Dendritic cell treated with granulocyte-macrophage colony-stimulating factor and Interleukin-4, amounts not matched to agents 40 ng/mL and 50 ng/mL, for 4 days (primary cell): ENCODE measurements around the gene CRTAC1.
"Not testable (repeated sequence)": the region's sequence is repeated elsewhere in the genome, so short reads cannot be mapped to it uniquely, and the experiment has no call there.

Experiments
- H3K27ac Mint-ChIP-seq: one replicate; pipeline ENCODE4 v1.8.0; 2022; ENCODE audit warnings: mild to moderate bottlenecking, mixed read lengths
- H3K27me3 Mint-ChIP-seq: one replicate; pipeline ENCODE4 v1.8.0; 2022; ENCODE audit warnings: mild to moderate bottlenecking, mixed read lengths
- H3K36me3 Mint-ChIP-seq: one replicate; pipeline ENCODE4 v1.8.0; 2022; ENCODE audit warnings: low read depth, mixed read lengths
- H3K4me1 Mint-ChIP-seq: one replicate; pipeline ENCODE4 v1.8.0; 2022; ENCODE audit warnings: low read depth, mixed read lengths
- H3K4me3 Mint-ChIP-seq: one replicate; pipeline ENCODE4 v1.8.0; 2022; ENCODE audit warnings: mild to moderate bottlenecking, moderate library complexity, mixed read lengths
- H3K9me3 Mint-ChIP-seq: one replicate; pipeline ENCODE4 v1.8.0; 2022; ENCODE audit warnings: mixed read lengths
- intact Hi-C: fragments of 100-400 bp; cut with micrococcal nuclease; formaldehyde crosslinking; loops from one replicate; pipeline ENCODE4 v1.15.0; 2022

Gene CRTAC1

GRCh38 chr10:97849103-97849686, 181.2 kb downstream of the CRTAC1 start:
- intact Hi-C loops = no loop called here
- peak overlapping the region; percentile 70 for H3K4me3 Mint-ChIP-seq
- H3K27ac Mint-ChIP-seq = no peak overlapping the region
- no peaks in the 10 kb centered on the region for H3K9me3 Mint-ChIP-seq
- no peaks in the 10 kb centered on the region for H3K36me3 Mint-ChIP-seq
- peaks cover 38% of the 10 kb centered on the region for H3K4me1 Mint-ChIP-seq
- H3K27me3 Mint-ChIP-seq = peaks cover 57% of the 10 kb centered on the region

GRCh38 chr10:97844678-97845077, 185.7 kb downstream of the CRTAC1 start:
- Mint-ChIP-seq H3K27me3 (peaks cover 36% of the 10 kb centered on the region), H3K9me3 (no peaks in the 10 kb centered on the region), H3K4me1 (peaks cover 20% of the 10 kb centered on the region), H3K36me3 (no peaks in the 10 kb centered on the region), H3K27ac (no peak overlapping the region), H3K4me3 (no peak overlapping the region)
- intact Hi-C loops = no loop called here

GRCh38 chr10:97843972-97844371, 186.4 kb downstream of the CRTAC1 start:
- intact Hi-C loops, H3K36me3 Mint-ChIP-seq, H3K9me3 Mint-ChIP-seq, H3K27ac Mint-ChIP-seq, H3K4me3 Mint-ChIP-seq: not testable (repeated sequence)
- Mint-ChIP-seq H3K4me1 (peaks cover 16% of the 10 kb centered on the region), H3K27me3 (peaks cover 33% of the 10 kb centered on the region)

- intact Hi-C loops = no loop called here
- no peak overlapping the region for H3K4me3 Mint-ChIP-seq
- no peak overlapping the region for H3K27ac Mint-ChIP-seq
- no peaks in the 10 kb centered on the region for H3K36me3 Mint-ChIP-seq
- no peaks in the 10 kb centered on the region for H3K9me3 Mint-ChIP-seq
- H3K4me1 Mint-ChIP-seq = peaks cover 14% of the 10 kb centered on the region
- H3K27me3 Mint-ChIP-seq = peaks cover 30% of the 10 kb centered on the region
Measured at GRCh38 chr10:97843281-97843671, 187.1 kb downstream of the CRTAC1 start.

- no peaks in the 10 kb centered on the region for H3K36me3 Mint-ChIP-seq
- H3K27me3 Mint-ChIP-seq = peaks cover 28% of the 10 kb centered on the region
- H3K4me1 Mint-ChIP-seq = peaks cover 14% of the 10 kb centered on the region
- H3K9me3 Mint-ChIP-seq = no peaks in the 10 kb centered on the region
- H3K4me3 Mint-ChIP-seq = no peak overlapping the region
- no peak overlapping the region for H3K27ac Mint-ChIP-seq
- intact Hi-C loops = no loop called here
Measured at GRCh38 chr10:97842656-97843280, 187.7 kb downstream of the CRTAC1 start.

- peaks cover 14% of the 10 kb centered on the region for H3K4me1 Mint-ChIP-seq
- H3K27me3 Mint-ChIP-seq = peaks cover 27% of the 10 kb centered on the region
- H3K9me3 Mint-ChIP-seq, intact Hi-C loops, H3K36me3 Mint-ChIP-seq, H3K4me3 Mint-ChIP-seq, H3K27ac Mint-ChIP-seq: not testable (repeated sequence)
Measured at GRCh38 chr10:97842114-97842513, 188.3 kb downstream of the CRTAC1 start.

GRCh38 chr10:97841166-97841565, 189.3 kb downstream of the CRTAC1 start:
- H3K27ac Mint-ChIP-seq, H3K9me3 Mint-ChIP-seq, intact Hi-C loops, H3K4me3 Mint-ChIP-seq, H3K36me3 Mint-ChIP-seq: not testable (repeated sequence)
- Mint-ChIP-seq H3K4me1 (peaks cover 19% of the 10 kb centered on the region), H3K27me3 (peaks cover 27% of the 10 kb centered on the region)

GRCh38 chr10:97838091-97838490, 192.3 kb downstream of the CRTAC1 start:
- peaks cover 38% of the 10 kb centered on the region for H3K27me3 Mint-ChIP-seq
- intact Hi-C loops = no loop called here
- no peaks in the 10 kb centered on the region for H3K9me3 Mint-ChIP-seq
- H3K4me1 Mint-ChIP-seq = peaks cover 21% of the 10 kb centered on the region
- H3K4me3 Mint-ChIP-seq = no peak overlapping the region
- no peaks in the 10 kb centered on the region for H3K36me3 Mint-ChIP-seq
- no peak overlapping the region for H3K27ac Mint-ChIP-seq

- no peak overlapping the region for H3K27ac Mint-ChIP-seq
- H3K27me3 Mint-ChIP-seq = peaks cover 41% of the 10 kb centered on the region
- intact Hi-C loops = no loop called here
- H3K36me3 Mint-ChIP-seq = no peaks in the 10 kb centered on the region
- no peaks in the 10 kb centered on the region for H3K9me3 Mint-ChIP-seq
- no peak overlapping the region for H3K4me3 Mint-ChIP-seq
- peaks cover 15% of the 10 kb centered on the region for H3K4me1 Mint-ChIP-seq
Measured at GRCh38 chr10:97836446-97836845, 194.0 kb downstream of the CRTAC1 start.

- Mint-ChIP-seq H3K27ac (no peak overlapping the region), H3K9me3 (no peaks in the 10 kb centered on the region), H3K4me3 (no peak overlapping the region), H3K36me3 (no peaks in the 10 kb centered on the region), H3K4me1 (peaks cover 2% of the 10 kb centered on the region), H3K27me3 (peaks cover 28% of the 10 kb centered on the region)
- intact Hi-C loops = no loop called here
Measured at GRCh38 chr10:97831259-97831658, 199.2 kb downstream of the CRTAC1 start.

- intact Hi-C loops = no loop called here
- Mint-ChIP-seq H3K9me3 (no peaks in the 10 kb centered on the region), H3K27me3 (peaks cover 25% of the 10 kb centered on the region), H3K4me3 (no peak overlapping the region), H3K27ac (no peak overlapping the region), H3K4me1 (no peaks in the 10 kb centered on the region), H3K36me3 (no peaks in the 10 kb centered on the region)
Measured at GRCh38 chr10:97830064-97830463, 200.4 kb downstream of the CRTAC1 start.

- Mint-ChIP-seq H3K27me3 (peaks cover 16% of the 10 kb centered on the region), H3K4me3 (no peak overlapping the region), H3K9me3 (no peaks in the 10 kb centered on the region), H3K27ac (no peak overlapping the region), H3K4me1 (no peaks in the 10 kb centered on the region), H3K36me3 (no peaks in the 10 kb centered on the region)
- intact Hi-C loops = no loop called here
Measured at GRCh38 chr10:97828721-97829120, 201.7 kb downstream of the CRTAC1 start.

GRCh38 chr10:97827702-97828291, 202.6 kb downstream of the CRTAC1 start:
- H3K4me3 Mint-ChIP-seq = no peak overlapping the region
- no peaks in the 10 kb centered on the region for H3K9me3 Mint-ChIP-seq
- no peaks in the 10 kb centered on the region for H3K36me3 Mint-ChIP-seq
- H3K4me1 Mint-ChIP-seq = no peaks in the 10 kb centered on the region
- peaks cover 14% of the 10 kb centered on the region for H3K27me3 Mint-ChIP-seq
- intact Hi-C loops = no loop called here
- H3K27ac Mint-ChIP-seq = no peak overlapping the region

GRCh38 chr10:97826892-97827291, 203.5 kb downstream of the CRTAC1 start:
- no peaks in the 10 kb centered on the region for H3K9me3 Mint-ChIP-seq
- no peak overlapping the region for H3K27ac Mint-ChIP-seq
- H3K27me3 Mint-ChIP-seq = peaks cover 11% of the 10 kb centered on the region
- intact Hi-C loops = no loop called here
- no peak overlapping the region for H3K4me3 Mint-ChIP-seq
- H3K36me3 Mint-ChIP-seq = no peaks in the 10 kb centered on the region
- H3K4me1 Mint-ChIP-seq = no peaks in the 10 kb centered on the region
